HCT116 (cell line): ENCODE measurements around the gene XPC.

Experiments
- CBX3 ChIP-seq: IDR thresholded peaks from 2 replicates; pipeline ENCODE4 v1.6.1; 2012; ENCODE audit warnings: low read depth
- EZH2 ChIP-seq: fragments of 200-600 bp; sonication (generic); IDR thresholded peaks from 2 replicates; pipeline ENCODE4 v1.6.1; 2017; ENCODE audit warnings: antibody characterized with exemption, mixed run types
- EZH2phosphoT487 ChIP-seq: fragments of 200-600 bp; IDR thresholded peaks from 2 replicates; pipeline ENCODE4 v1.6.1; 2018; ENCODE audit warnings: antibody characterized with exemption, borderline replicate concordance
- POLR2A ChIP-seq: IDR thresholded peaks from 2 replicates; pipeline ENCODE4 v1.7.0; 2011; ENCODE audit warnings: borderline replicate concordance; ENCODE audit not compliant: insufficient read depth, insufficient read length; ENCODE audit errors: extremely low read depth
- POLR2AphosphoS5 ChIP-seq: IDR thresholded peaks from 2 replicates; pipeline ENCODE4 v1.6.1; 2011; ENCODE audit warnings: mild to moderate bottlenecking, low read depth, low read length, moderate library complexity
- RAD21 ChIP-seq: IDR thresholded peaks from 2 replicates; pipeline ENCODE4 v1.6.1; 2012; ENCODE audit warnings: low read depth, mild to moderate bottlenecking
- SP1 ChIP-seq: IDR thresholded peaks from 2 replicates; pipeline ENCODE4 v1.6.1; 2012; ENCODE audit warnings: low read depth
- YY1 ChIP-seq: IDR thresholded peaks from 2 replicates; pipeline ENCODE4 v1.6.1; 2011; ENCODE audit warnings: low read length, low read depth, moderate library complexity, mild to moderate bottlenecking; ENCODE audit not compliant: insufficient replicate concordance; ENCODE audit errors: extremely low read depth
- TF ChIP-seq, protein P1 (sequence below), 3 experiments: fragments of 200-600 bp in 1 of 3; sonication (generic) in 1 of 3; IDR thresholded peaks in 2 of 3; conservative IDR thresholded peaks in 1 of 3; 2 replicates each; pipeline ENCODE4 v1.5.1; 2012 to 2017; ENCODE audit warnings: low read depth in 2 of 3, low read length in 2 of 3, antibody characterized with exemption in 1 of 3, borderline replicate concordance in 1 of 3, control low read depth in 1 of 3, mild to moderate bottlenecking in 1 of 3, mixed read lengths in 1 of 3, mixed run types in 1 of 3, moderate library complexity in 1 of 3; ENCODE audit not compliant: insufficient read depth in 1 of 3
- TF ChIP-seq, protein P2 (sequence below): IDR thresholded peaks from 2 replicates; pipeline ENCODE4 v1.6.1; 2012

- TF ChIP-seq POLR2AphosphoS5 (no peak), YY1 (no peak), EZH2phosphoT487 (no peak), POLR2A (no peak), CBX3 (no peak), EZH2 (no peak), SP1 (no peak), RAD21 (no peak)
- TF ChIP-seq, protein P1, sequence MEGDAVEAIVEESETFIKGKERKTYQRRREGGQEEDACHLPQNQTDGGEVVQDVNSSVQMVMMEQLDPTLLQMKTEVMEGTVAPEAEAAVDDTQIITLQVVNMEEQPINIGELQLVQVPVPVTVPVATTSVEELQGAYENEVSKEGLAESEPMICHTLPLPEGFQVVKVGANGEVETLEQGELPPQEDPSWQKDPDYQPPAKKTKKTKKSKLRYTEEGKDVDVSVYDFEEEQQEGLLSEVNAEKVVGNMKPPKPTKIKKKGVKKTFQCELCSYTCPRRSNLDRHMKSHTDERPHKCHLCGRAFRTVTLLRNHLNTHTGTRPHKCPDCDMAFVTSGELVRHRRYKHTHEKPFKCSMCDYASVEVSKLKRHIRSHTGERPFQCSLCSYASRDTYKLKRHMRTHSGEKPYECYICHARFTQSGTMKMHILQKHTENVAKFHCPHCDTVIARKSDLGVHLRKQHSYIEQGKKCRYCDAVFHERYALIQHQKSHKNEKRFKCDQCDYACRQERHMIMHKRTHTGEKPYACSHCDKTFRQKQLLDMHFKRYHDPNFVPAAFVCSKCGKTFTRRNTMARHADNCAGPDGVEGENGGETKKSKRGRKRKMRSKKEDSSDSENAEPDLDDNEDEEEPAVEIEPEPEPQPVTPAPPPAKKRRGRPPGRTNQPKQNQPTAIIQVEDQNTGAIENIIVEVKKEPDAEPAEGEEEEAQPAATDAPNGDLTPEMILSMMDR (IDR thresholded peaks at IDR 0.05 in 2 of 3, conservative IDR thresholded peaks at IDR 0.05 in 1 of 3; ENCODE audit: borderline replicate concordance in 1 of 3, insufficient read depth in 1 of 3, low read depth in 2 of 3, low read length in 2 of 3) = no peak
- TF ChIP-seq, protein P2, sequence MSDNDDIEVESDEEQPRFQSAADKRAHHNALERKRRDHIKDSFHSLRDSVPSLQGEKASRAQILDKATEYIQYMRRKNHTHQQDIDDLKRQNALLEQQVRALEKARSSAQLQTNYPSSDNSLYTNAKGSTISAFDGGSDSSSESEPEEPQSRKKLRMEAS = no peak
Measured at GRCh38 chr3:14117468-14118399, 60.7 kb downstream of the XPC start.
